GM21737 (cell line): ENCODE measurements around the gene POMGNT1.
A peak's percentile ranks its signal among the peaks of the same experiment; 100 is the strongest.

Experiments used
- ATAC-seq: cut with Tn5 transposase; IDR thresholded peaks from one replicate; pipeline ENCODE4 v1.9.1; 2021; ENCODE audit warnings: mild to moderate bottlenecking, moderate library complexity; ENCODE audit not compliant: unreplicated experiment

The POMGNT1 gene

GRCh38 chr1:46158312-46159281 is 39.6 kb downstream of the POMGNT1 start:
- peak; percentile 69 for ATAC-seq

- ATAC-seq = no peak
Measured at GRCh38 chr1:46157916-46158311, 40.3 kb downstream of the POMGNT1 start.

- ATAC-seq = no peak
Measured at GRCh38 chr1:46153732-46154131, 44.5 kb downstream of the POMGNT1 start.

- ATAC-seq = no peak
Measured at GRCh38 chr1:46153228-46153627, 45.0 kb downstream of the POMGNT1 start.

- no peak for ATAC-seq
Measured at GRCh38 chr1:46152016-46152415, 46.2 kb downstream of the POMGNT1 start.

- ATAC-seq = no peak
Measured at GRCh38 chr1:46150085-46150484, 48.1 kb downstream of the POMGNT1 start.

GRCh38 chr1:46148318-46148717 is 49.9 kb downstream of the POMGNT1 start:
- no peak for ATAC-seq
